ENCODE measurements around the gene ZDHHC11. TPM values are rescaled to one million over a fixed set of nuclear protein-coding genes. Genes with fewer than 3 reads are reported as not detected.
A peak's percentile ranks its signal among the peaks of the same experiment; 100 is the strongest.

Gene ZDHHC11
- 10 to 100 TPM in 1 of 4 donors, 1 to 10 TPM in 3; 3.0 to 11.0 (median 6.2) TPM for polyA plus RNA-seq (ENCODE audit: insufficient read length in 4 of 4)

- DNase-seq (ENCODE audit: low read depth in 4 of 4, low spot score in 3 of 4), result no peak
Observed at GRCh38 chr5:850511-851006, at the start of gene ZDHHC11. Gene ZDHHC11 (minus strand): TSS chr5:850986. CDS start chr5:850602, 384 bp downstream.

- no peak for DNase-seq (ENCODE audit: low read depth in 4 of 4, low spot score in 3 of 4)
Observed at GRCh38 chr5:893711-894110, 42.9 kb upstream of the ZDHHC11 start.

- no peak for DNase-seq (ENCODE audit: low read depth in 4 of 4, low spot score in 3 of 4)
Observed at GRCh38 chr5:893137-893506, 42.3 kb upstream of the ZDHHC11 start.

GRCh38 chr5:892394-893136 is 41.8 kb upstream of the ZDHHC11 start, which contains the start of the genes BRD9 and TRIP13:
Gene BRD9 (minus strand): TSS chr5:892801. CDS start chr5:892657, 144 bp downstream.
Gene TRIP13 (plus strand): TSS chr5:892884. CDS start chr5:892999, 115 bp downstream.
- DNase-seq (ENCODE audit: low read depth in 4 of 4, low spot score in 3 of 4), result peak in 3 of 4 donors; percentile 58 to 69 (median 62)

- peak in 2 of 4 donors; percentile 1 to 2 for DNase-seq (ENCODE audit: low read depth in 4 of 4, low spot score in 3 of 4)
Observed at GRCh38 chr5:891837-892393, 41.1 kb upstream of the ZDHHC11 start.

- no peak for DNase-seq (ENCODE audit: low read depth in 4 of 4, low spot score in 3 of 4)
Observed at GRCh38 chr5:891117-891836, 40.5 kb upstream of the ZDHHC11 start.

- no peak for DNase-seq (ENCODE audit: low read depth in 4 of 4, low spot score in 3 of 4)
Observed at GRCh38 chr5:889075-889710, 38.4 kb upstream of the ZDHHC11 start.

GRCh38 chr5:888638-889035 is 37.9 kb upstream of the ZDHHC11 start:
- no peak for DNase-seq (ENCODE audit: low read depth in 4 of 4, low spot score in 3 of 4)

- DNase-seq (ENCODE audit: low read depth in 4 of 4, low spot score in 3 of 4), result no peak
Observed at GRCh38 chr5:887947-888637, 37.3 kb upstream of the ZDHHC11 start.

- DNase-seq (ENCODE audit: low read depth in 4 of 4, low spot score in 3 of 4), result no peak
Observed at GRCh38 chr5:886716-887325, 36.0 kb upstream of the ZDHHC11 start.

GRCh38 chr5:886036-886435 is 35.2 kb upstream of the ZDHHC11 start:
- DNase-seq (ENCODE audit: low read depth in 4 of 4, low spot score in 3 of 4), result no peak

GRCh38 chr5:885529-885928 is 34.7 kb upstream of the ZDHHC11 start:
- DNase-seq (ENCODE audit: low read depth in 4 of 4, low spot score in 3 of 4), result no peak

GRCh38 chr5:885127-885442 is 34.3 kb upstream of the ZDHHC11 start:
- DNase-seq (ENCODE audit: low read depth in 4 of 4, low spot score in 3 of 4), result no peak

GRCh38 chr5:884345-885126 is 33.8 kb upstream of the ZDHHC11 start:
- DNase-seq (ENCODE audit: low read depth in 4 of 4, low spot score in 3 of 4), result no peak

GRCh38 chr5:883475-884181 is 32.8 kb upstream of the ZDHHC11 start:
- DNase-seq (ENCODE audit: low read depth in 4 of 4, low spot score in 3 of 4), result no peak

- no peak for DNase-seq (ENCODE audit: low read depth in 4 of 4, low spot score in 3 of 4)
Observed at GRCh38 chr5:882253-883183, 31.7 kb upstream of the ZDHHC11 start.

- DNase-seq (ENCODE audit: low read depth in 4 of 4, low spot score in 3 of 4), result no peak
Observed at GRCh38 chr5:881551-881935, 30.8 kb upstream of the ZDHHC11 start.
